ELR (cell line): ENCODE results near the gene PTGIR.
"Not testable (repeated sequence)": the region's sequence is repeated elsewhere in the genome, so short reads cannot be mapped to it uniquely, and the experiment has no call there.

Source experiments
- DNase-seq: peaks from one replicate; pipeline ENCODE4 v3.0.0-alpha.2; 2015; ENCODE audit warnings: low read depth

The PTGIR gene

GRCh38 chr19:46639358-46640182 lies 14.7 kb upstream of the PTGIR start:
- DNase-seq = peak; percentile 70

GRCh38 chr19:46637224-46637623 lies 12.3 kb upstream of the PTGIR start:
- no peak for DNase-seq

GRCh38 chr19:46635920-46636761 lies 11.3 kb upstream of the PTGIR start, which contains the start of gene GNG8:
GNG8 (minus strand) TSS chr19:46636202; CDS start chr19:46634682, 1,520 bp downstream.
- no peak for DNase-seq

GRCh38 chr19:46634656-46635218 lies 9.8 kb upstream of the PTGIR start:
- no peak for DNase-seq

- DNase-seq = peak; percentile 88
Observed at GRCh38 chr19:46634045-46634655, 9.3 kb upstream of the PTGIR start.

- no peak for DNase-seq
Observed at GRCh38 chr19:46633130-46633529, 8.2 kb upstream of the PTGIR start.

- DNase-seq = peak; percentile 69
Observed at GRCh38 chr19:46631481-46631880, 6.6 kb upstream of the PTGIR start.

- no peak for DNase-seq
Observed at GRCh38 chr19:46630586-46631205, 5.8 kb upstream of the PTGIR start.

- no peak for DNase-seq
Observed at GRCh38 chr19:46629546-46630025, 4.7 kb upstream of the PTGIR start.

GRCh38 chr19:46628970-46629369 lies 4.1 kb upstream of the PTGIR start:
- DNase-seq = not testable (repeated sequence)

GRCh38 chr19:46626446-46626845 lies 1.6 kb upstream of the PTGIR start:
- no peak for DNase-seq

- no peak for DNase-seq
Observed at GRCh38 chr19:46625731-46626130, 842 bp upstream of the PTGIR start.

- no peak for DNase-seq
Observed at GRCh38 chr19:46623915-46624502, 880 bp downstream of the PTGIR start.

GRCh38 chr19:46622118-46622446 lies 2.8 kb downstream of the PTGIR start:
- no peak for DNase-seq

GRCh38 chr19:46621191-46622117 lies 3.4 kb downstream of the PTGIR start:
- no peak for DNase-seq

GRCh38 chr19:46620716-46621115 lies 4.2 kb downstream of the PTGIR start:
- DNase-seq = no peak

GRCh38 chr19:46620267-46620666 lies 4.6 kb downstream of the PTGIR start:
- DNase-seq = no peak

GRCh38 chr19:46618670-46619231 lies 6.1 kb downstream of the PTGIR start:
- DNase-seq = no peak

- DNase-seq = no peak
Observed at GRCh38 chr19:46617601-46618000, 7.3 kb downstream of the PTGIR start.
